Breast epithelium (tissue), 4 donors: ENCODE results near the gene MMP10. TPM values are rescaled to one million over a fixed set of nuclear protein-coding genes. Genes with fewer than 3 reads are reported as not detected.
"Not testable (repeated sequence)": the region's sequence is repeated elsewhere in the genome, so short reads cannot be mapped to it uniquely, and the experiment has no call there.

Source experiments
- DNase-seq, 2 donors: peaks; one replicate each; pipeline ENCODE4 v3.0.0-alpha.2; 2019; ENCODE audit warnings: low spot score in 2 of 2
- H3K27ac ChIP-seq, 2 donors: fragments of 200-600 bp; sonication (generic) in 1 of 2; one replicate each; pipeline ENCODE4 v1.5.1; 2016 to 2019; ENCODE audit warnings: mild to moderate bottlenecking in 1 of 2
- H3K27me3 ChIP-seq, 2 donors: fragments of 200-600 bp; sonication (generic) in 1 of 2; one replicate each; pipeline versions ENCODE4 v1.5.1 to v1.6.0; 2017 to 2019; ENCODE audit warnings: control low read depth in 1 of 2, mild to moderate bottlenecking in 1 of 2
- H3K36me3 ChIP-seq: fragments of 200-600 bp; one replicate; pipeline ENCODE4 v1.5.1; 2019
- H3K4me1 ChIP-seq, 2 donors: fragments of 200-600 bp; sonication (generic); one replicate each; pipeline ENCODE4 v1.5.1; 2016 to 2019; ENCODE audit warnings: control low read depth in 1 of 2
- H3K4me3 ChIP-seq, 3 donors: fragments of 200-600 bp; sonication (generic); 1 replicate in 2 of 3; 2 replicates in 1 of 3; pipeline ENCODE4 v1.5.1; 2016 to 2019; ENCODE audit warnings: mild to moderate bottlenecking in 3 of 3, moderate library complexity in 2 of 3
- H3K9me3 ChIP-seq, 2 donors: fragments of 200-600 bp; sonication (generic) in 1 of 2; one replicate each; pipeline ENCODE4 v1.5.1; 2016 to 2019; ENCODE audit warnings: control low read depth in 1 of 2
- POLR2A ChIP-seq: fragments of 450-650 bp; IDR thresholded peaks from one replicate; pipeline ENCODE4 v1.6.1; 2016; ENCODE audit warnings: antibody characterized with exemption, mild to moderate bottlenecking, moderate library complexity
- POLR2AphosphoS5 ChIP-seq, 3 donors: sonication (generic); formaldehyde crosslinking; IDR thresholded peaks; one replicate each; pipeline ENCODE4 v1.6.1; 2017; ENCODE audit warnings: antibody characterized with exemption in 3 of 3
- intact Hi-C: fragments of 100-400 bp; cut with DNase I; formaldehyde crosslinking; loops from one replicate; pipeline ENCODE4 v1.15.1; 2023; ENCODE audit warnings: low total_unique reads
- total RNA-seq, 3 donors: library from RNA; depleted of rRNA; stranded (reverse); fragments of >200 nt; gene quantifications; one replicate each; pipeline ENCODE4 v1.1.0, GENCODE V29; 2016
- TF ChIP-seq, protein P1 (sequence below), 3 donors: fragments of 450-650 bp; IDR thresholded peaks; one replicate each; pipeline ENCODE4 v1.5.1; 2016 to 2017; ENCODE audit warnings: antibody characterized with exemption in 3 of 3, mild to moderate bottlenecking in 3 of 3, moderate library complexity in 3 of 3

The MMP10 gene
- total RNA-seq, 3 donors from 2014 or later: 0.66 TPM; not detected in 2

DNA sequence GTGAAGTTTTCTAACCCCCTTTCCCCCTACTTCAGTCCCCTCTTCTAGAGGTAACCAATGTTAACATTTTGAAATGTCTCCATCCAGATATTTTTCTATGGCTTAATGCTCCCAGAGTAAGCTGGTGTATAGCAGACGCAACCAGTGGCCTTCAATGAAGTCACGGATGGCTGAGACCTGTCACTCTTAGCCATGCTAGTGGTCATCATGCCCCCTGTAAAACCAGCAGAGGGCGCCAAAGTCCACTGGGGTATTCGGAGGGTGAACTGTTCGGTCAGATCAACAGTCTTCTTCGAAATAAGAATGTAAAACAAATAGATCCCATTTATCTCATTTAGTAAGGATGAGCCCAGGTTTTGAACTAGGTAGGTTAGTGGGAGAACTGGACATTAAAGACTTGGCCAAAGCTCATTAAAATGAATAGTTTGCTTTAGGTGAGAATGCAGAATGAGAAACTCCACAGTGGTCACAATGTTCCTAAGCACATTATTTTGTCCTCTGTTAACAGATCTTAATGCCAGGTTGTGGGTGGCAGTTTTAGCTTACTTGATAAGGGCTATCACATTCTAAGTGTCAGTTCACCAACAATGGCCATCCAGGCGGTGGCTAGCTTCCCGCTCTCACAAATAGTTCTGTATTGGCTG lies 47.1 kb downstream of the MMP10 start:
- H3K27ac ChIP-seq: no peak overlapping the region
- H3K4me1 ChIP-seq: no peaks in the 10 kb centered on the region
- H3K27me3 ChIP-seq: no peaks in the 10 kb centered on the region
- H3K9me3 ChIP-seq: peaks cover 0 to under 1% of the 10 kb centered on the region in 2 donors
- DNase-seq: peak in 1 of 2 donors; percentile 58
- intact Hi-C loops: no loop called here
- TF ChIP-seq POLR2A: no peak
- TF ChIP-seq, protein P1, sequence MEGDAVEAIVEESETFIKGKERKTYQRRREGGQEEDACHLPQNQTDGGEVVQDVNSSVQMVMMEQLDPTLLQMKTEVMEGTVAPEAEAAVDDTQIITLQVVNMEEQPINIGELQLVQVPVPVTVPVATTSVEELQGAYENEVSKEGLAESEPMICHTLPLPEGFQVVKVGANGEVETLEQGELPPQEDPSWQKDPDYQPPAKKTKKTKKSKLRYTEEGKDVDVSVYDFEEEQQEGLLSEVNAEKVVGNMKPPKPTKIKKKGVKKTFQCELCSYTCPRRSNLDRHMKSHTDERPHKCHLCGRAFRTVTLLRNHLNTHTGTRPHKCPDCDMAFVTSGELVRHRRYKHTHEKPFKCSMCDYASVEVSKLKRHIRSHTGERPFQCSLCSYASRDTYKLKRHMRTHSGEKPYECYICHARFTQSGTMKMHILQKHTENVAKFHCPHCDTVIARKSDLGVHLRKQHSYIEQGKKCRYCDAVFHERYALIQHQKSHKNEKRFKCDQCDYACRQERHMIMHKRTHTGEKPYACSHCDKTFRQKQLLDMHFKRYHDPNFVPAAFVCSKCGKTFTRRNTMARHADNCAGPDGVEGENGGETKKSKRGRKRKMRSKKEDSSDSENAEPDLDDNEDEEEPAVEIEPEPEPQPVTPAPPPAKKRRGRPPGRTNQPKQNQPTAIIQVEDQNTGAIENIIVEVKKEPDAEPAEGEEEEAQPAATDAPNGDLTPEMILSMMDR (IDR thresholded peaks at IDR 0.05): peak in 2 of 3 donors; percentile 38 to 48
- no peak overlapping the region for H3K4me3 ChIP-seq
- no peaks in the 10 kb centered on the region for H3K36me3 ChIP-seq

GRCh38 chr11:102730944-102731343 lies 49.5 kb downstream of the MMP10 start:
- H3K27me3 ChIP-seq, H3K4me3 ChIP-seq, H3K9me3 ChIP-seq, DNase-seq, H3K27ac ChIP-seq, H3K36me3 ChIP-seq, H3K4me1 ChIP-seq, intact Hi-C loops: not testable (repeated sequence)

DNA sequence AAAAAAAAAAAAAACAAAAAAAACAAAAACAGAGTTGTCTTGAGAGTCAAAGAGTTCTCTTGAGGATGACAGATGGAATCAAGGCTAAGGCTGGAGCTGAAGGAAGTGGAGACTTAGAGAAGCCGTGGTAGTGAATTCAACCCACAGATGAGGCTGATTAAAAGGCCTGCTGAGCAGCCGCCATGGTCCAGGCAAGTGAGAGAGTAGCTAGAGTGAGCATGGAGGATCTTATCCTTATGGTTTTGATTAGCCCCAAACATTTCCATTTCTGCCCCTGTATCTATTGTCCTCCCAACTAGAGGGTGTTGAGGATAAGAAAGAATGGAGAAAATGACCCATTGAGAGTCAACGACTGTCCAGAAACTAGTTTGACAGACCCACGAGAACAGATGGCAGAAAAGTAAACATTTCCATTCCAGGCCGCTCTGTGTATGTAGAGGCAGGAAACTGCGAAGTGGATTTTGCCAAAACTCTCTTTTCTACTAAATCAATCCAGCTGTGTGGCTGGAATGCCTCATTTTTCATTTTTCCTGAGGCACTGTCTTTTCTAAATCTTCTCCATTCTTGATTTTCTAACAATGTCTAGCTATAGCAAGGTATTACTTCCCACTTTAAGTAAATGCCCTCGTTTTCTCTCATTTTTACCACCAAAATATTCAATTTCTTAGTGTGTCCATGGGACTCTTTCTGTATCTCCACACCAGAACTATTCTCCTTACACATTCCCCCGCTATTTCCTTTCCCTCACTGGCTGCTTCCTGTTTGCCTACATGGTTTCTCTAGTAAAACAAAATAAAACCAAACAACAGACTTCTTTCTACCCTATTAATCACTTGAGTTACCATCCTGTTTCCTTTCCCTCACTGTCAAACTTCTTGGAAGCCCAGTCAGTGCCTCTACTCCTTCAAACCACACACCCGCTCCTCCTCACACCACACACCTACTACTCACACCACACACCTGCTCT lies 50.3 kb downstream of the MMP10 start:
- DNase-seq: no peak
- no peaks in the 10 kb centered on the region for H3K9me3 ChIP-seq
- no peak overlapping the region for H3K4me3 ChIP-seq
- H3K27me3 ChIP-seq: no peaks in the 10 kb centered on the region
- H3K4me1 ChIP-seq: no peaks in the 10 kb centered on the region
- intact Hi-C loops: no loop called here
- no peak for TF ChIP-seq POLR2A
- TF ChIP-seq, protein P1 (IDR thresholded peaks at IDR 0.05): no peak
- no peak for TF ChIP-seq POLR2AphosphoS5 (IDR thresholded peaks at IDR 0.05)
- H3K27ac ChIP-seq: peak overlapping the region in 1 of 2 donors; percentile 68
- H3K36me3 ChIP-seq: no peaks in the 10 kb centered on the region

DNA sequence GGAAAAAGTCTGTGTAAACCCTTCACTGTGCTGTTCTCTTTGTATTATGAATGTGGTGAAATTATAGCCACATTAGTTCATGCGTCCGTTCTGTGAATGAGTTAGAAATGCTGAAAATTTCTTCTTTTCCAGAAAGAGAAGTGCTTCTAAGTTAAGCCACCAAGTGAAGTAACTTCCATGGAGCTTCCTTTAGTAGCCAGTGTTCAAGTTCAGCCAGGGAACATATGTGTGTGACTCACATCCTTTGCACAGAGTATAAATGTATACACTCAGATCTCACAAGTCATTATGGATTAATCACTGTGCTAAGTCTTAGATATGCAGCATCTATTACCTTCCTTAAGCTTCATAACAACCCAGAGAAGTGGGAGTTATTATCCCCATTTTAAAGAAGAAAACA lies 52.5 kb downstream of the MMP10 start:
- no peak for DNase-seq
- Histone ChIP-seq H3K36me3 (no peaks in the 10 kb centered on the region), H3K27me3 (no peaks in the 10 kb centered on the region), H3K4me1 (no peaks in the 10 kb centered on the region), H3K27ac (no peak overlapping the region), H3K9me3 (no peaks in the 10 kb centered on the region), H3K4me3 (no peak overlapping the region)
- intact Hi-C loops: no loop called here
- TF ChIP-seq, protein P1 (IDR thresholded peaks at IDR 0.05): no peak
- no peak for TF ChIP-seq POLR2AphosphoS5 (IDR thresholded peaks at IDR 0.05)

GRCh38 chr11:102724904-102725500 lies 55.4 kb downstream of the MMP10 start, which contains the start of gene MMP8:
Gene MMP8, minus strand, starts transcription at chr11:102724954. Its CDS starts 99 bp downstream, at chr11:102724855.
- TF ChIP-seq POLR2A: no peak
- TF ChIP-seq, protein P1 (IDR thresholded peaks at IDR 0.05): no peak
- Histone ChIP-seq H3K4me3 (no peak within 1 kb of the TSS), H3K9me3 (no peaks in the 10 kb centered on the region), H3K4me1 (no peaks in the 10 kb centered on the region), H3K36me3 (no peaks in the 10 kb centered on the region), H3K27ac (no peak within 1 kb of the TSS), H3K27me3 (no peaks in the 10 kb centered on the region)
- intact Hi-C loops: no loop called here
- no peak for DNase-seq
